Endodermal cell (in vitro differentiated cells): ENCODE measurements around the gene SNAPC1. TPM values are rescaled to one million over a fixed set of nuclear protein-coding genes. Genes with fewer than 3 reads are reported as not detected.

Experiments used
- DNase-seq: peaks from one replicate; pipeline ENCODE4 v3.0.0-alpha.2; 2017
- H3K27ac ChIP-seq: 2 replicates; pipeline ENCODE4 v1.5.1; 2013; ENCODE audit warnings: mild to moderate bottlenecking, low read depth, low read length, moderate library complexity
- H3K27me3 ChIP-seq: 2 replicates; pipeline ENCODE4 v1.6.1; 2013; ENCODE audit warnings: mild to moderate bottlenecking, low read length, moderate library complexity; ENCODE audit not compliant: insufficient read depth, control insufficient read depth, poor library complexity, severe bottlenecking
- H3K36me3 ChIP-seq: 2 replicates; pipeline ENCODE4 v1.7.0; 2013; ENCODE audit warnings: mild to moderate bottlenecking, low read length, moderate library complexity; ENCODE audit not compliant: control insufficient read depth, insufficient read depth
- H3K4me1 ChIP-seq: one replicate; pipeline ENCODE4 v1.7.0; 2013; ENCODE audit warnings: low read length; ENCODE audit not compliant: control insufficient read depth, insufficient read depth
- H3K4me3 ChIP-seq: 2 replicates; pipeline ENCODE4 v1.5.1; 2013; ENCODE audit warnings: mild to moderate bottlenecking, low read length, moderate library complexity
- H3K9ac ChIP-seq: 2 replicates; pipeline ENCODE4 v1.6.1; 2013; ENCODE audit warnings: mild to moderate bottlenecking, low read length, moderate library complexity; ENCODE audit not compliant: poor library complexity, severe bottlenecking; ENCODE audit errors: extremely low read depth
- H3K9me3 ChIP-seq: 2 replicates; pipeline ENCODE4 v1.6.1; 2013; ENCODE audit warnings: mild to moderate bottlenecking, low read length, moderate library complexity; ENCODE audit not compliant: control insufficient read depth
- H3K27ac Mint-ChIP-seq: 2 replicates; pipeline ENCODE4 v1.8.0; 2020; ENCODE audit warnings: mixed read lengths
- H3K27me3 Mint-ChIP-seq: 2 replicates; pipeline ENCODE4 v1.8.0; 2021; ENCODE audit warnings: mild to moderate bottlenecking, mixed read lengths; ENCODE audit not compliant: insufficient read depth
- H3K36me3 Mint-ChIP-seq: 2 replicates; pipeline ENCODE4 v1.8.0; 2020; ENCODE audit warnings: low read depth, mixed read lengths
- H3K4me1 Mint-ChIP-seq: 2 replicates; pipeline ENCODE4 v1.8.0; 2020; ENCODE audit warnings: mixed read lengths
- H3K4me3 Mint-ChIP-seq: 2 replicates; pipeline ENCODE4 v1.8.0; 2020; ENCODE audit warnings: mild to moderate bottlenecking, moderate library complexity, mixed read lengths
- H3K9me3 Mint-ChIP-seq: 2 replicates; pipeline ENCODE4 v1.8.0; 2020; ENCODE audit warnings: mild to moderate bottlenecking, mixed read lengths
- WGBS, 2 experiments: methylation state at CpG; one replicate each; pipeline versions ENCODE4 v1.1.5 to v1.1.7; 2013; ENCODE audit warnings: missing lambda C conversion rate in 2 of 2, mixed read lengths in 1 of 2; ENCODE audit not compliant: insufficient coverage in 1 of 2, insufficient read length in 1 of 2; 5-methylcytosine and 5-hydroxymethylcytosine counted together
- total RNA-seq, 2 donors: library from RNA; stranded (reverse); fragmentation: NEBNext Ultra II Directional in 1 of 2; extraction: Animal tissue kit (Norgen Biotek cat#: 25700) in 1 of 2; gene quantifications; 2 replicates in 1 of 2; 3 replicates in 1 of 2; pipeline ENCODE4 v1.2.1, GENCODE V29; 2021
- TF ChIP-seq, protein P1 (sequence below): fragments of 200-600 bp; sonication (generic); conservative IDR thresholded peaks from 2 replicates; pipeline ENCODE4 v1.5.0; 2021; ENCODE audit warnings: antibody characterized with exemption, mild to moderate bottlenecking

Gene SNAPC1
- total RNA-seq, 2 donors from 2014 or later, result 8.6 to 21.6 TPM

DNA sequence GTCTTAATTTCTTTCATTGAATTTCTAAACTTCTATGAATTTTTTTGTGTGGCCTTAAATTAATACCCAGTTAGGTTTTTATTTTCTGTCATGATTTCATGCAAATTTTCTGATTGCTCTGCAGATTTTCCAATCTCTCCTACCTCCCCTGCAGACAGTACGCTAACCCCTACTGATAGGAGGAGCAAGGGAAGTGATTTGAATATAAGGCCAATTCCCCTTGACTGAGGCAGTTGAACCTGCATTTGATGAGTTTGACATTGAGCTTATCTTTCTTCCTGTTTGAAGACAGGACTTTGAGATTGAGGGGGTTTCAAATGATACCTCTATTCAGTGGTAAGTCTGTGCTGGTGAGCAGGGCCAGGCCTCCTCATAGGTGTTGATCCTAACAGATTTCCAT, 74.6 kb downstream of the SNAPC1 start:
- Mint-ChIP-seq H3K27ac (no peak overlapping the region), H3K9me3 (no peaks in the 10 kb centered on the region), H3K27me3 (no peaks in the 10 kb centered on the region), H3K4me1 (peaks cover 6% of the 10 kb centered on the region), H3K36me3 (no peaks in the 10 kb centered on the region), H3K4me3 (no peak overlapping the region)
- no peak overlapping the region for H3K4me3 ChIP-seq
- H3K36me3 ChIP-seq, result no peaks in the 10 kb centered on the region
- no peaks in the 10 kb centered on the region for H3K9me3 ChIP-seq
- DNase-seq, result no peak
- no peaks in the 10 kb centered on the region for H3K27me3 ChIP-seq
- H3K4me1 ChIP-seq, result no peaks in the 10 kb centered on the region
- no peak overlapping the region for H3K27ac ChIP-seq
- no peak overlapping the region for H3K9ac ChIP-seq
- WGBS, 2 experiments, result 85% methylated on average over 1 of the region's 1 CpG; no CpG with 5 or more reads in 1 of the 2 experiments
- TF ChIP-seq, protein P1, sequence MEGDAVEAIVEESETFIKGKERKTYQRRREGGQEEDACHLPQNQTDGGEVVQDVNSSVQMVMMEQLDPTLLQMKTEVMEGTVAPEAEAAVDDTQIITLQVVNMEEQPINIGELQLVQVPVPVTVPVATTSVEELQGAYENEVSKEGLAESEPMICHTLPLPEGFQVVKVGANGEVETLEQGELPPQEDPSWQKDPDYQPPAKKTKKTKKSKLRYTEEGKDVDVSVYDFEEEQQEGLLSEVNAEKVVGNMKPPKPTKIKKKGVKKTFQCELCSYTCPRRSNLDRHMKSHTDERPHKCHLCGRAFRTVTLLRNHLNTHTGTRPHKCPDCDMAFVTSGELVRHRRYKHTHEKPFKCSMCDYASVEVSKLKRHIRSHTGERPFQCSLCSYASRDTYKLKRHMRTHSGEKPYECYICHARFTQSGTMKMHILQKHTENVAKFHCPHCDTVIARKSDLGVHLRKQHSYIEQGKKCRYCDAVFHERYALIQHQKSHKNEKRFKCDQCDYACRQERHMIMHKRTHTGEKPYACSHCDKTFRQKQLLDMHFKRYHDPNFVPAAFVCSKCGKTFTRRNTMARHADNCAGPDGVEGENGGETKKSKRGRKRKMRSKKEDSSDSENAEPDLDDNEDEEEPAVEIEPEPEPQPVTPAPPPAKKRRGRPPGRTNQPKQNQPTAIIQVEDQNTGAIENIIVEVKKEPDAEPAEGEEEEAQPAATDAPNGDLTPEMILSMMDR, result no peak

DNA sequence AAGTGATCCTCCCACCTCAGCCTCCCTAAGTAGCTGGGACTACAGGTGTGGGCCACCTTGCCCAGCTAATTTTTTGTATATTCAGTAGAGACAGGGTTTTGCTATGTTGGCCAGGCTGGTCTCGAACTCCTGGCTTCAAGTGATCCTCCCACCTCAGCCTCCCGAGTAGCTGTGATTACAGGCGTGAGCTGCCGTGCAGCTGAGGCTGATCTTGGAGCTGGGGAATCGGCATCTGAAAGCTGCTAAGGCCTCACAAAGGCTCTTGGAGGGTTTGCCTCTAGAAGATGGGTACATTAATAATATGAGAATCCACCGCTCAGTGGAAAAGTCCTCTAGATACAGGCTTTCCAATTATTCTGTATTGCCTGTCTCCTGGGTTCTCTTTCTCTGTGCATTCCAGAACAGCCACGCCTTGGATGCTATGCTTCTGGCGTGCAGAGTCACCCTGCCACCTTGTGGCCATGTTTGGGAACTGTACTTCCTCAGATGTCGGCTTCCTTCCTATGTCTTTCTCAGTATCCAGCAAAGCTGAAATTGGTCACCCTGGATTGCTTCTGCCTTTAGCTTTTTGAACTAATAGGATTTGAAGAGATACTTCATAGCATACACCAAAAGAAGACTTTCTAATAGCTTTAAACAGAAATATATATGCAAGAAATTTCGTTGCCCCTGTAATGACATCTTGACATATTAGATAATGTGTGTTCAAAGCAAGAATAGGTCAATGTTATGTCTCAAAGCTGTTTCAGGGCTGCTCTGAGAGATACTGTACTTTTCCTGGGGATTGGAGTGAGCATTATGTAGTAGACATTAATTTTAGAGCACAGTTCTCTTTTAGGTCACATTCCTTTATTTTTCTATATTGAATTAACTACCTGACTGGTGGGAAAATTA, 75.4 kb downstream of the SNAPC1 start:
- Histone ChIP-seq H3K9me3 (no peaks in the 10 kb centered on the region), H3K4me1 (no peaks in the 10 kb centered on the region), H3K27me3 (no peaks in the 10 kb centered on the region), H3K4me3 (no peak overlapping the region), H3K9ac (no peak overlapping the region), H3K27ac (no peak overlapping the region), H3K36me3 (no peaks in the 10 kb centered on the region)
- H3K27me3 Mint-ChIP-seq, result no peaks in the 10 kb centered on the region
- peaks cover 2% of the 10 kb centered on the region for H3K9me3 Mint-ChIP-seq
- H3K36me3 Mint-ChIP-seq, result no peaks in the 10 kb centered on the region
- WGBS, 2 experiments, result 46 to 50% methylated on average over 7 to 10 of the region's 10 CpGs
- peaks cover 6% of the 10 kb centered on the region for H3K4me1 Mint-ChIP-seq
- no peak overlapping the region for H3K4me3 Mint-ChIP-seq
- no peak overlapping the region for H3K27ac Mint-ChIP-seq
- TF ChIP-seq, protein P1, result peak; percentile 96
- peak; percentile 91 for DNase-seq

DNA sequence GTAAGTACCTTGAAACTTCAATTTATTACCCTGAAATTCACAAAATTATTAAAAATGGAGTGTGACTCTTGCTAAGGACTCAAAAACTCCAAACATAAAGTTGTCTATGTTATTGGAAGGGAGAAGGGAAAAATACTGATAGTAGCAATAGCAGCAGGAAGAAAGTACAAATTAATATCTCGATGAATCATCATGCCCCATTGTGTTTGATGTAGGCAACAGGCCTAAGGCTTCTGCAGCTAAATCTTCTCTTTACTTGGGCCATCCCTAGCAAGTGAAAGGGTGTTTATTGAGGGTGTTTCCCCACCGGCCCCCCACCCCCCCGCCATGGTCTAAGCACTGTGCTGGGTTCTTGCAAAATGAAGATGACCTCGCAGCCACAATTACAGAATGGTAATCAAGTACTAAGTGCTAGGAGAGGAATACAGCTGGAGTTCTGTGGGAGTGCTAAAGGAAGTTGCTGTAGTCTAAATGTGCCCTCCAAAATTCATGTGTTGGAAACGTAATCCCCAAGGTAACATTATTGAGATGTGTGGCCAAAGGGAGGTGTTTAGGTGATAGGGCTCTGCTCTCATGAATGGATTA, 76.5 kb downstream of the SNAPC1 start:
- H3K36me3 Mint-ChIP-seq, result no peaks in the 10 kb centered on the region
- Histone ChIP-seq H3K4me3 (no peak overlapping the region), H3K27me3 (no peaks in the 10 kb centered on the region), H3K36me3 (no peaks in the 10 kb centered on the region), H3K9me3 (no peaks in the 10 kb centered on the region), H3K9ac (no peak overlapping the region), H3K4me1 (no peaks in the 10 kb centered on the region), H3K27ac (no peak overlapping the region)
- 89 to 93% methylated on average over 3 to 5 of the region's 5 CpGs for WGBS, 2 experiments
- no peak for DNase-seq
- no peak overlapping the region for H3K27ac Mint-ChIP-seq
- peaks cover 6% of the 10 kb centered on the region for H3K4me1 Mint-ChIP-seq
- peaks cover 1% of the 10 kb centered on the region for H3K27me3 Mint-ChIP-seq
- H3K4me3 Mint-ChIP-seq, result no peak overlapping the region
- peaks cover 2% of the 10 kb centered on the region for H3K9me3 Mint-ChIP-seq
- TF ChIP-seq, protein P1, result no peak
